Umbilical cord (tissue), 2 donors: ENCODE measurements around the gene SFR1. TPM values are rescaled to one million over a fixed set of nuclear protein-coding genes. Genes with fewer than 3 reads are reported as not detected.

Experiments used
- DNase-seq: peaks from one replicate; pipeline ENCODE4 v3.0.0-alpha.2; 2015; ENCODE audit warnings: low spot score
- total RNA-seq: library from RNA; depleted of rRNA; stranded (reverse); fragments of >200 nt; gene quantifications from one replicate; pipeline ENCODE4 v1.2.3, GENCODE V29; 2014; ENCODE audit warnings: low replicate concordance; ENCODE audit not compliant: insufficient read depth

SFR1 gene, protein sequence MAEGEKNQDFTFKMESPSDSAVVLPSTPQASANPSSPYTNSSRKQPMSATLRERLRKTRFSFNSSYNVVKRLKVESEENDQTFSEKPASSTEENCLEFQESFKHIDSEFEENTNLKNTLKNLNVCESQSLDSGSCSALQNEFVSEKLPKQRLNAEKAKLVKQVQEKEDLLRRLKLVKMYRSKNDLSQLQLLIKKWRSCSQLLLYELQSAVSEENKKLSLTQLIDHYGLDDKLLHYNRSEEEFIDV
- 22.9 TPM for total RNA-seq

DNA sequence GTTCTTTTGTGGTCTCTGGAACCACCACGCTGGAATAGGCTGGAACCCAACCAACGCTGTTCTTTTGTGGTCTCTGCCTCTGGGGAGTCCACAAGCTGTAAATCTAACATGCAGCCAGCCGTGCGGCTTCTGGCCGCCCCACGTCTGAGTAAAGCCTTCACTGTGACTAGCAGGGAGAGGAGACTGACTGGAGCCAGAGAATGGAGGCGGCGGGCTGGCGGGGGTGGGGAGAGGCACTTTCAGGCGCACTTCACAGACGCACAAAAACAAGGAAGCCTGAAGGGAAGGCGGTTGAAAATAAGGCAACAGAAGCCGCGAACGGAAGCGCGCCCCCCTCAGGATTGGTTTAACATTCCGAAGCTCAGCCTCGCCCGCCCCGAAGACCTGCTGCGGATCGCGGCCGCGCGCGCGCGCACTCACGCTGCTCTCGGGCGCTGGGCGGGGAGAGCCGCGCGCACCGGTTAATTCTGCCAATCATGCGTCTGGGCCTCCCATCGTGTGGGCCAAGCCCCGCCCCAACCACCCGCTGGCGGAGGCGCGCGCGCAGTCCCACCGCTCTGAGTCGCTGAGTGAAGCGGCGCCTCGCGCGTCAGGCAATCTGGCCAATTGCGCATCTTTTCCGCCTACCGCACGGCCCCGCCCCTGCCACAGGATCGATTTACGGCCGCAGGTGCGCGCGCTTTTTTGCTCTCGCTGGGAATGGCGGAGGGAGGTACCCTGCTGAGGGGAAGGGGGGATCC lies at the start of gene SFR1:
TSS of gene SFR1 (plus strand) at position 687 of the 740 bp plus-strand sequence. CDS start at position 700, 13 bp downstream.
- DNase-seq, result peak; percentile 99

DNA sequence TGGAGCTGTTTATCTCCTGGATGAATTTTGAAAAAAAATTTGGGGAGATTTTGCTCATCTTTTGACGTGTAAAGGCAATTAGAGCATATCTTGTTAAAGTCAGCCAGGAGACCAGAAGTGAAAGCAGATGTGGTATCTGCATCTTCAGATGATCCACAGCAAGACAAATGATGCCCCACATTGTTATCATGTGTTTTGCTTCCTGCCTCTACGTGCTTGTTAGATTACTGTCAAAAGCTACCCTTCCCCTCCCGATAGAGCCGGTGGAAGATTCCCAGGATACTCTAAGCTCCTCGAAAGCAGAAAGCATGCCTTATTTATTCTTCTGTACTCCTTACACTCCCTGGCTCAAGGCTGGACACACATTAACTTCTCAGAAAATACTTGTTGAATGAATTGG lies 49.2 kb upstream of the SFR1 start:
- DNase-seq, result no peak

DNA sequence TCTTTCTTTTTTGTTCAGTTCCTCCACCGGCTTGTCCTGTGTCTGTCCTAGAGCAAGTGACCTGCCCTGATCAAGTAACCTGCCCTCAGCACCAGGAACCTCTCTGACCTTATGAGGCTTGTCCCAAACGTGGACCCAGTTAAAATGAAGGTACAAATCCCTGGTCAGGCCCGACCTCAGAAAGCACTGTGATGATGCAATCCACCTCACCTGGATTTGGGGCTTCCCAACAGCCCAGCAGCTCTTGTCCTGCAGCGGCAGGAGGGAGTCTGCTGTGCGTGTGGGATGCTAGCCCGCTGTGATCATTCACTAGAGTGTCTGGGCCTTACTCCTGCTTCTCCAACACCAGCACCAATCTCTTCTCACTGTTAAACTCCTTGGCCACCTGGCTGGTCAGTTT lies 47.5 kb upstream of the SFR1 start:
- DNase-seq, result no peak

DNA sequence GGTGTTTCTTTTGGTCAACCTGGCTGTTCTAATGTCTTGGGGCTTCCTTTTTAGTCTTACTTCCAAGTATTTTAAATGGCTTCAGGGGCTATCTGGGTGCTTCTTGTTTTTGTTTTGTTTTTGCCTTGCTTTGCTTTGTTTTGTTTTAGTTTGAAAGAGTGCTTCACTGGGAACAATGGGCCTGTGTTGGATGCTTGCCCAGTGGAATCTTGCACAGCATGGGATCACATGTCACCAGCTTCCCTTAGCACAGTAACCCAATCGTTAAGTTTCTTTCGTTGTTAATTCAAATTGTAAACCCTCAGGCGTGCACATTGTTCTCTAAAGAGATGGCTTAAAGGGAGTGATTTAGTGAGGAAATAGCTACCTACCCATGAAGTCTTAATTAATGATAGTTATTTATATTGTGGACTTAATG lies 45.2 kb upstream of the SFR1 start:
- no peak for DNase-seq

DNA sequence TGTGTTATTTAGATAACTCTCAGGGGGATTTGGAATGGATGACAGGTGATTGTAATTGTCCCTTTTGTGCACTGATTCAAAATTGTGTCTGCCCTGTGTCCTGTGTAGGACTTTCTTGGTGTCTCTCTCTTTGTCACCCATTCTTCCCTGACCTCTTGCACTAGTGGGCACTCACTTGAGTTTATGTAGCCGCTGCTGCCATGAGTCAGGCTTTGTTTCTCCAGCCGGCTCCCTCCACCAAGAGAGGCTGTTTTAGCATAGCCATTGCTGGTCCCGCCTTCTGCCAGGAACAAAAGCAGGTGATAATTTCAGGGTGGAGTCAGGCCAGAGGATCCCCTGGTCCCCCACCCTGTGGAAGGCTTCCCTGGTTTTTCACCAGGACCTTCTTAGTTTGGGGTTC lies 44.7 kb upstream of the SFR1 start:
- DNase-seq, result no peak

DNA sequence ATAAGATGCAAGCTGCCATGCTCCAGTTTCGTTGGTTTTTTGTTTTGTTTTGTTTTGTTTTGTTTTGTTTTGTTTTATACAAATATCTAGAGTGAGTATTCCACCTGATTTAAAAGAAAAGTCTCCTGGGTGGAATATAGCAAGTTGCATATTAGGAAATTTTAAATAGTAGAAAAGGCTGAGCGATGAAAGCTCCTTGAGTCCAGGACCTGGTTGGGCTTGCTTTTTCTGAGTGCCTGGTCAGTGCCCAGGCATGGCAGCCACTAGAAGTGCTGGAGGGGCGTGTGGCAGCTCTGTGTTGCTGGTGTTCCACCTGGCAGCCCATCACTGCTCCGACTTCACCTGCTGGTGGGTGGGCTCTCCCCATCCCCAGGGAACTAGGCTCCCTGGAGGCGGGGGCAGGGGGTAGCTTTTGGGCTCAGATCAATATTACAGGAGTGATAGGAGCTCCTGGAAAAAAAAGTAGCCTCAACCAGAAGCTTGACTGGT lies 44.3 kb upstream of the SFR1 start:
- no peak for DNase-seq

DNA sequence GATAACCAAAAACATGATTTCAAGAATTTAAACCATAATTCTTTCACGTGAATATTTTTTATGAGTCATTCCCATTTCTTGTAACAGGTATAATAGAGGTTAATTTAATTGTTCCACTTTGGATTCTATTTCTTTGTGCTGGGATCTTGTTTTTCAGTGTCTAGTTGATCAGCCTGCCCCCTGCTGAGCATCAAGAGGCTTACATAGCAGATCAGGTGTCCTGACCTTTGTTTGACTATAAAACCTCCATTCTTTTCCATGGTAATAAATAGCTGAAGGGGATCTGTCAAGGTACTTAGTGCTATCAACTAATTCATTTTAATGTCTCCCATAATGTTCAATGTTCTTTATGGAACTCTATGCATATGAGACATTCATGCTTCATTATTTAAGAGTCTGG lies 41.2 kb upstream of the SFR1 start:
- DNase-seq, result no peak

DNA sequence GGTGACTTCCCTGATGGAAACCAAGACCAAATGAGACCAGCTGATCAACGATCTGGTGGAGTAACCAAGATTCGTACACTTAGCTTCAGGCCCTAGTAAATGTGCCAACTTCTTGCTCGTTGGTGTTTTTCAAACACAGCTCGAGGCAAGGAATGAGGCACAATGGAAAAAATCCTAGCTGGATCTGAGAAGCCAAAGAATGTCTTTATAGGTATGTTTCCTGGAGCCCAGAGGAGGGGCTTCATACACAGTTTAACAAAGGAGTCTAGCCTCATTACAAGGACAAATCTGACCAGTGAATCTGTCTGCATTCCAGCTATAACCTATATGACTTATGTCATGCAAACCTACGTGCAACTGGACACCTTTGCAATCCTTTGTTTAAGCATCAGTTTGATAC lies 40.0 kb upstream of the SFR1 start:
- DNase-seq, result no peak

DNA sequence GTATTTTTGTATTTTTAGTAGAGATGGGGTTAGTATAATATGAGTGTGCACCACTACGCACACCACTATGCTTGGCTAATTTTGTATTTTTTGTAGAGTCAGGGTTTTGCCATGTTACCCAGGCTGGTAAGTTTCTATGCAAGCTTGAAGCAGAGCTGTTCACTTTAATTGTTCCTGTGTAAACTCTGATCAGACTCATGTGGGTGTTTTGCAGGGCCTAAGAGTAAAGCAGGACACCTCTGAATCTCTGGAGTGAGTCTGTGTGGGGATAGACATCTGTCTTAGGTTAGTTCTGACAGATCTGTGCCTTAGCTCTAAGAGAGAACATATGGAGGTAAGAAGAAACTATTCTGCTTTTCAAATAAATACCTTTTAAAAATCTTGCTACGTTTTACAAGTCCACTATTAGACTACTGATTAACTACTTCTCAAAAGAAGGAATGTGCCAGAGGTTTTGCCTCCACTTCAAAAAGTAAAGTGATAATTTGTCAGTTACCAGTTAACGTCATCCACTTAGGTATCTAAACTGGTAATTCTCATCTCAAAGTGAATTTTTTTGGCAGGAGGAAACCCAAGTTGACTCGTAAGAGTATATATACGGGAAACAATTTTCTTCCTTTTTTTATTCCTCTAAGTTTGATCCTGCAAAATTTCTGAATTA lies 37.4 kb upstream of the SFR1 start:
- DNase-seq, result no peak

DNA sequence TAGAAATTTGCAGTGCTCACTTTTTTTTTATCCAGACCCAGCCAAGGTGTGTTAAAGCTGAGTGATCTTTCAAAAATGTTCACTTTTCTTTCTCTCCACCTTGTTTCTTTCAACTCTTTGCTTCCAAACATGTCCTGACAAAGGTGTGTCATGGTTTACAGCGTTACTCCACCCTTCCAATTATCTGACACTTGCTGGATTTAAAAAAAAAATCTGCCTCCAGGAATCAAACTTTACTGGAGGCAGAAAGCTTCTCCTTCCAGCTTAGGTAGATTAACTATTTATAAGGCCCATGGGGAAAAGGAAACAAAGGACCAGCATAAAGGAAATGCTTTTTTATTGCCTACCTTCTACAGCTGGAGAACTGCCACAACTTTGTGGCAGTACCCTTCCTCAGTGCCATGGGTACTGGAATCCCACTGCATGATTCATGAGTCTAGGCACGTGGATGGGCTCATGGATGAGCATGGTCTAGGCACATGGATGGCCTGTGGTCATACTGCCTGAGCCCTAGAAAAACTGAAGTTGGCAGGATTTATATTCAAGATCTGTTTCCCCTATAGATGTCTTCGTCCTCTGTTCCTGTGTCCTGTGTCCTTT lies 36.1 kb upstream of the SFR1 start, which contains the start of gene COL17A1:
TSS of gene COL17A1 (minus strand) at position 80 of the 600 bp plus-strand sequence. CDS start 5,207 bp downstream, outside the sequence.
- peak; percentile 29 for DNase-seq

DNA sequence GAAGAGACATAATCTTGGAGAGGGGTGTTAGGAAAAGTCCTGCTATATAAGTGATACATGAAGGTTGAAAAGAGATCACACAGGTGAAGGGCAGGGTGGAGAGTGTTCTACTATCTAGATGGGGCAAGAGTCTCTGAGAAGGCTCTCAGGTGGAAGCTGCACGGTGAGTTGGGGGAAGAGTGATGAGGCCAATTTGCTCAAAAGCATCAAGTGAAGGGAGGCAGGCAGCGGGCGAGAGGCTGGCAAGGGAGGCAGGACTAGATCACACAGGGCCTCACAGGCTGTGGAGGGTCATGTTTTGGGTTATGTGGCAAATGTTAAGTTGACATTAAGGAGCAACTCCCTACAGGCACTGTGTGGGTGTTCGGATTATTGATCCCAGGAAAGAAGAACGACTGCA lies 33.7 kb upstream of the SFR1 start:
- DNase-seq, result no peak

DNA sequence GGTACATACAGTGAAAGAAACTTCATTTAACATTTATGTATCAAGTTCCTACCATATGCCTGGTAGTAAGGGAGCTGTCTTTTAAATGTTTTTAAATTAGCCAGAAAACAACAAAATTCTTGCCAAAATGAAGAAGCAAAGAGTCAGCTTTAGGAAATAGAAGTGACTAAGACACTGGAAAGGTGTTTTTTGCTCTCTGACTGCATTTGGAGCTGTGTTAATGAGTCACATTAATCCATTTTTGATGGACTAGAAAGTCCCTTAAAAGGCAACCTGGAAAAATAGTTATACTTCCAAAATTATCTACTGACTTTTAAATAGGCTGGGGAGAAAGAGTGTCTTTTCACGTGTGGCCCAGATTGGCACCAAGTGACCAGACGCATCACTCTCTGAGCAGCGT lies 32.4 kb upstream of the SFR1 start:
- DNase-seq, result no peak

DNA sequence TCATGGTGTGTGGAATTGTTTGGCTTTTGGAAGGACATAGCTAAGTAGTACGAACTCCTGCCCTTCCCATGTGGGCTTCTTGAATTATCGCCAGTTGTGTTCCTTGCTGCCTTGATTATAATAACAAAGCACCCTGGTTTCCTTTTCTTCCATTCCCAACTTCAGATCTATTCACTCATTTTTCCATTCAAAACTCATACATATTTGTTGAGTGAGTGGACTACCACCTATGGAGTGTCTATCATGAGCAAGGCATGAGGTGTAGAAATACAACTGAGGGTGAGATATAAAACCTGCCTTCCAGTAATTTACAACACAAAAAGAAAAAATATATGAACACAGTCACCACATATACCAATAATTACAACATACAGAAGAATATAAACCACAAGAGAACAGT lies 31.4 kb upstream of the SFR1 start:
- no peak for DNase-seq

DNA sequence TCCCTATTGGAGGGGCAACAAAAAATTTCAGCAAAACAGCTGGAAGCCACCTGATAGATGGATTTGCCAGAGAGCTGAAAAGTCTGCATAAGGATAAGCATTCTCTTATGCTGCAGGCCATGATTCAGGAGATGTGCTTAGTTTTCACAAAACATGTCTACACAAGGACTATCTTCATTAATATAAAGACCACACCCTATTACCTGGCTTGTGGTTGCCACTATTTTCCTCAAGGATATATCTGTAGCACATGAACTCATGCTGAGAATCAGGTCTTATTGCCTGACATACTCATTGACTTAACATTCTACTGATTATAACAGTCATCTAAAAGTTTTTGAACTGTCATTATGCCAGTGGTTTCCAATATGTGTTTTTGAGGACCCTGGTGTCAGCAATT lies 29.2 kb upstream of the SFR1 start:
- no peak for DNase-seq

DNA sequence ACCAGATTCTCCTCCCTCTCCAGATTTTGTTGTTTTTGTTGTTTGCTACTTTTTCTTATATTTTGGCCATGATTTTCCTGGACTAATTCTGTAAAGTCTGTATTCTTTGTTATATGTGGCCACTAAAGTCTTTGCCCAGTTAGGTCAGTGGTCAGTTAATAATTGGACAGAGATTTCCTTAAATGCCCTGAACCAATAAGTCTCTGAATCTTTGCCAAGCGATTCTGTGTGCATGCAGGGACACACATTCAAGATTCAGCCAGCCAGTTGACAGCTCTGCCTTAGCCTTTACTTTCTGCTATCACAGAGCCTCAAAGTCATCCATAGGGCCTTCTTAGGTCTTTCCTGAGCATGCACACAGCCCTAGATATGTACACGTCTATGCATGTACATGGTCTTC lies 25.3 kb upstream of the SFR1 start:
- no peak for DNase-seq

DNA sequence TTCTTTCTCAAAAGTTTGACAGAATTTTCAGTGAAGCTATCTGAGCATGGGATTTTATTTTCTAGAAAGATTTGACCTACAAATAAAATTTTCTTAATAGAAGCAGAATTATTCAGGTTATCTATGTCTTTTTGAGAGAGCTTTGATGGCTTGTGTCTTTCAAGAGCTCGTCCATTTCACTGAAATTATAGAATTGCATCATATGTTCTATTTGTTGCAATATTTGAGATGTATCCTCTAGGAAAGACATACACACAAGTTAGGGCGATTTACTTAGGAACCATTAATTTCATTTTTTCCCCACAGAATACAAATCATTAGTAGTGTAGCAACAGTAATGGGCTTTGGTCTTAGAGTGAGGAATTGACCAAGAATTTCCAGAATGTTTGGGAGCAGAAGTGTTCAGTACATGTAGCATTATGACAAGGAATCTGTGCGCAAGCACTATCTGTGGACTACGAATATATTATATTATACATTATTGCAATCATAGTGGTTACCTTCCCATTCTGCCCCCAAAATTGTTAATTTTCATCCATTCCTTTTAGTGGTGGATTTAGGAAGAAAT lies 23.5 kb upstream of the SFR1 start:
- DNase-seq, result no peak

DNA sequence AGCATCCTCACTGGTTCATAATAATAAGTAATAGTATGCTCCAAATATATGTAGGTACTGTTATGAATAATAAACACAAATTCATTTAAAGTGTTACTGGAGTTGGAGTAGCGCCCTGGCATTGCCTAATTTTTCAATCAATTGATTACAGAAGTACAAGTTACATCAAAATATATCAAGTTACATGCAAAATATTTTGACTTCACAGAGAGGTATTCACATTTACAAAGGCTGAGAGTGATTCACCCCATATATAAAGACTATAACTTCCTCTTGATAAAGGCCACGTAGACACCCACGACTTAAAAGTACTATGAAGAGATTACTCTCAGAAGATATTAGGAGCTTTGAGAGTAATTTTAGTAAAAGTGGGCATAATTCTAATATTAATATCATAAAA lies 22.7 kb upstream of the SFR1 start:
- DNase-seq, result no peak

DNA sequence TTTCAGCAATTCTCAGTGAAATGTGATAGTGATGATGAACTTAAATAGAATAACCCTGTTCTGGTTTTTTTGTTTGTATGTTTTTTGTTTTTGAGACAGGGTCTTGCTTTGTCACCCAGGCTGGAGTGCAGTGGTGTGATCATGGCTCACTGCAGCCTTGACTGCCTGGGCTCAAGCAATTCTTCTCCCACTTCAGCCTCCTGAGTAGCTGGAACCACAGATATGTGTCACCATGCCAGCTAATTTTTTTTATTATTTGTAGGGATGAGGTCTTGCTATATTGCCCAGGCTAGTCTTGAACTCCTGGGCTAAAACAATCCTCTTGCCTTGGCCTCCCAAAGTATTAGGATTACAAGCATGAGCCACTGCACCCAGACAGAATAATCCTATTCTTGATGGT lies 22.0 kb upstream of the SFR1 start:
- no peak for DNase-seq

DNA sequence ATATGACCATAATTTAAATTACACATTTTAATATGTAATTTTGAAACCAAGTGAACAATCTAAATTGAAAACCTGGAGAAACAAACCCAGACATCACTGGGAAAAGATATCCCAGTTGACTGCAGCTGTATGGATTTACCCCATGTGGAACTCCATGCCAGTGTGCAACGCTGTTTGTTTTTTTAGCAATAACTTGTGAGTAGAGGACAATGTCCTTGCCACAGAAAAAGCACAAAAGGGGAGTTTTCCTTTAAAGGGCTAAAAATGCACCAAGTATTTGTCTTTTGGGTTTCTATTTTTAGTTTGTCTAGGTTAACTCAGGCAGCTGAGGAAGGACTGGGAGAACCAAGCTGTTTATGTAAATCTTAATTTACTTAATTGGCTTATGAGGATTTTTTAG lies 21.2 kb upstream of the SFR1 start:
- no peak for DNase-seq

DNA sequence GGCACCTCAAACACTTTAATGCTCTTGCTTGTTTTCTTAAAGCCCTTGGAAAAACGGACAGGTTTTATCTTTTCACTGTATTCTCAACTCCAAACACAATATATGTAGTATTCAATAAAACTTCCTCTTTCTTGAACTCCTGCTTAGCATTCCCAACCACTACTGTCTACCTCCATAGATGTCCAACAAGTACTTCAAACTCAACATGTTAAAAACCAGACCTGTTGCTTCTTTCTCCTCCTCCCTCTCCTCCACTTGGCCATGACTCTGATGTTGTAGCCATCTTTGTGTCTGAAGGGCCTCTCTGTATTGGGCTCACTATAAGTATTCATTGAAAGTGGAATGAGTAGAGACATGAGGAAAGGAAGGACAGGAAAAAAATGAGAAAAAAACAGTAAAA lies 20.1 kb upstream of the SFR1 start:
- no peak for DNase-seq

DNA sequence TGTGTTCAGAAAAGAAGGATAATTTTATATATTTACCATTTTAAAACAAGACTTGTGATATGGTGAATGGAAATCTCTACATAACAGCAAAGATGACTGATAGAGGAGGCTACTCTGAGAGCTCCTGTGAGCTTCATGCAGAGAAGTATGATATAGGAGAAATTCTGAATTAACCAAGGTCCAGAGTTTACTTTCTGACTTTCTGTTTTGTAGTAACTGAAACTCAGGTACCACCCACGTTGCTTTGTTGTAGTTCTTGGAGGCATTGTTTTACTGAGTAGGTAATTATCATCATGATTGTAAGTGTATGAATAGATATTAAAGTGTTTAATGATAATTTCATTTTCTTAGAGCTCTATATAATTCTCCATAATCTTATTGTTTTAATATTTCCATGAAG lies 18.0 kb upstream of the SFR1 start:
- no peak for DNase-seq

DNA sequence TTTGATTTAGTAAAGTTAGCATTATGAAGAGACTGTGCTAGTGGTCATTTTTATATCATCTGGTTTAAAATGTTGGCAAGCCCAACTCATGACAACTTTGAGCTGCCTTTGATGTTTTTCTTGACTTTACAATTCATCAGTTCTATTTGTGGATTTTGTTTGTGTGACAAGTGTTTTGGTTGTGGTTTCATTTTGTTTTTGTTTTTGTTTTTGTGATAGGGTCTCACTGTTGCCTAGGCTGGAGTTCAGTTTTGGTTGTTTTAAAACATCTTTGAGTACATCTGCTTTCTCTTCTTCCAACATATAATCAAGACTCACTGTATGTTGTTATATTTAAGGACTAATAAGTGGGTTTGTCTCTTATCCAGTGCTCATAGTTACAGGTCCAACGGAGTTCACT lies 17.6 kb upstream of the SFR1 start:
- DNase-seq, result no peak
